Effector memory CD4-positive, alpha-beta T cell (primary cell): ENCODE measurements around the gene MADD.

ENCODE experiments used
- DNase-seq, 3 donors: peaks; one replicate each; pipeline ENCODE4 v3.0.0-alpha.2; 2020
- H3K27ac ChIP-seq: 2 replicates; pipeline ENCODE4 v1.7.0; 2013; ENCODE audit warnings: mild to moderate bottlenecking, low read length, moderate library complexity; ENCODE audit not compliant: insufficient read depth, poor library complexity, severe bottlenecking
- H3K27me3 ChIP-seq: replicated peaks from 2 replicates; pipeline ENCODE4 v1.7.0; 2013; ENCODE audit warnings: mild to moderate bottlenecking, low read length; ENCODE audit not compliant: insufficient read depth, control insufficient read depth, poor library complexity, severe bottlenecking
- H3K36me3 ChIP-seq: 2 replicates; pipeline ENCODE4 v1.7.0; 2013; ENCODE audit warnings: mild to moderate bottlenecking, low read length, moderate library complexity; ENCODE audit not compliant: control insufficient read depth, insufficient read depth
- H3K4me1 ChIP-seq: 2 replicates; pipeline ENCODE4 v1.7.0; 2013; ENCODE audit warnings: low read length, mild to moderate bottlenecking; ENCODE audit not compliant: control insufficient read depth, insufficient read depth, poor library complexity, severe bottlenecking
- H3K4me3 ChIP-seq: 2 replicates; pipeline ENCODE4 v1.7.0; 2013; ENCODE audit warnings: low read length, low read depth, mild to moderate bottlenecking; ENCODE audit not compliant: insufficient read depth, poor library complexity, severe bottlenecking
- H3K9me3 ChIP-seq: 2 replicates; pipeline ENCODE4 v1.7.0; 2013; ENCODE audit warnings: mild to moderate bottlenecking, low read length, moderate library complexity; ENCODE audit not compliant: control insufficient read depth

MADD gene

GRCh38 chr11:47272706-47273105, 2.8 kb downstream of the MADD start:
- H3K27me3 ChIP-seq: no peaks in the 10 kb centered on the region
- no peak overlapping the region for H3K4me3 ChIP-seq
- peaks cover 35% of the 10 kb centered on the region for H3K4me1 ChIP-seq
- H3K27ac ChIP-seq: no peak overlapping the region
- peaks cover 41% of the 10 kb centered on the region for H3K36me3 ChIP-seq
- DNase-seq: no peak
- no peaks in the 10 kb centered on the region for H3K9me3 ChIP-seq

GRCh38 chr11:47274495-47275235, 4.7 kb downstream of the MADD start:
- Histone ChIP-seq H3K27me3 (no peaks in the 10 kb centered on the region), H3K4me3 (no peak overlapping the region), H3K36me3 (peaks cover 59% of the 10 kb centered on the region), H3K4me1 (peaks cover 20% of the 10 kb centered on the region), H3K27ac (no peak overlapping the region), H3K9me3 (no peaks in the 10 kb centered on the region)
- DNase-seq: no peak

GRCh38 chr11:47276923-47277322, 7.0 kb downstream of the MADD start:
- Histone ChIP-seq H3K36me3 (peaks cover 79% of the 10 kb centered on the region), H3K27ac (no peak overlapping the region)
- no peak for DNase-seq

GRCh38 chr11:47278058-47278457, 8.1 kb downstream of the MADD start:
- Histone ChIP-seq H3K27ac (no peak overlapping the region), H3K4me1 (no peaks in the 10 kb centered on the region), H3K36me3 (peaks cover 89% of the 10 kb centered on the region), H3K9me3 (no peaks in the 10 kb centered on the region), H3K27me3 (no peaks in the 10 kb centered on the region), H3K4me3 (no peak overlapping the region)
- no peak for DNase-seq

More at GRCh38 chr11:47276923-47277322, 7.0 kb downstream of the MADD start:
- H3K27me3 ChIP-seq: no peaks in the 10 kb centered on the region
- H3K4me3 ChIP-seq: no peak overlapping the region
- H3K9me3 ChIP-seq: no peaks in the 10 kb centered on the region
- peaks cover 10% of the 10 kb centered on the region for H3K4me1 ChIP-seq

- Histone ChIP-seq H3K36me3 (peaks cover 89% of the 10 kb centered on the region), H3K9me3 (no peaks in the 10 kb centered on the region), H3K27me3 (no peaks in the 10 kb centered on the region), H3K27ac (no peak overlapping the region), H3K4me1 (no peaks in the 10 kb centered on the region), H3K4me3 (no peak overlapping the region)
- DNase-seq: no peak
Measured at GRCh38 chr11:47278769-47279168, 8.8 kb downstream of the MADD start.

- Histone ChIP-seq H3K36me3 (peaks cover 89% of the 10 kb centered on the region), H3K9me3 (no peaks in the 10 kb centered on the region), H3K27ac (no peak overlapping the region), H3K4me3 (no peak overlapping the region), H3K4me1 (no peaks in the 10 kb centered on the region), H3K27me3 (no peaks in the 10 kb centered on the region)
- no peak for DNase-seq
Measured at GRCh38 chr11:47280099-47280498, 10.2 kb downstream of the MADD start.

GRCh38 chr11:47280860-47281259, 10.9 kb downstream of the MADD start:
- H3K36me3 ChIP-seq: peaks cover 89% of the 10 kb centered on the region
- no peak for DNase-seq
- no peak overlapping the region for H3K27ac ChIP-seq
- H3K27me3 ChIP-seq: no peaks in the 10 kb centered on the region
- H3K4me1 ChIP-seq: no peaks in the 10 kb centered on the region
- no peak overlapping the region for H3K4me3 ChIP-seq
- no peaks in the 10 kb centered on the region for H3K9me3 ChIP-seq

- Histone ChIP-seq H3K36me3 (peaks cover 84% of the 10 kb centered on the region), H3K4me1 (no peaks in the 10 kb centered on the region), H3K4me3 (no peak overlapping the region), H3K27ac (no peak overlapping the region), H3K27me3 (no peaks in the 10 kb centered on the region), H3K9me3 (no peaks in the 10 kb centered on the region)
- DNase-seq: no peak
Measured at GRCh38 chr11:47282462-47282861, 12.5 kb downstream of the MADD start.

GRCh38 chr11:47284151-47284550, 14.2 kb downstream of the MADD start:
- Histone ChIP-seq H3K4me1 (no peaks in the 10 kb centered on the region), H3K9me3 (no peaks in the 10 kb centered on the region), H3K4me3 (no peak overlapping the region), H3K27ac (no peak overlapping the region), H3K36me3 (peaks cover 81% of the 10 kb centered on the region), H3K27me3 (no peaks in the 10 kb centered on the region)
- DNase-seq: no peak

GRCh38 chr11:47285969-47286770, 16.2 kb downstream of the MADD start:
- peaks cover 84% of the 10 kb centered on the region for H3K36me3 ChIP-seq
- no peak for DNase-seq
- no peaks in the 10 kb centered on the region for H3K4me1 ChIP-seq
- no peaks in the 10 kb centered on the region for H3K27me3 ChIP-seq
- H3K27ac ChIP-seq: no peak overlapping the region
- H3K4me3 ChIP-seq: no peak overlapping the region
- no peaks in the 10 kb centered on the region for H3K9me3 ChIP-seq
